ENCODE results near the gene SAPCD2.

DNA sequence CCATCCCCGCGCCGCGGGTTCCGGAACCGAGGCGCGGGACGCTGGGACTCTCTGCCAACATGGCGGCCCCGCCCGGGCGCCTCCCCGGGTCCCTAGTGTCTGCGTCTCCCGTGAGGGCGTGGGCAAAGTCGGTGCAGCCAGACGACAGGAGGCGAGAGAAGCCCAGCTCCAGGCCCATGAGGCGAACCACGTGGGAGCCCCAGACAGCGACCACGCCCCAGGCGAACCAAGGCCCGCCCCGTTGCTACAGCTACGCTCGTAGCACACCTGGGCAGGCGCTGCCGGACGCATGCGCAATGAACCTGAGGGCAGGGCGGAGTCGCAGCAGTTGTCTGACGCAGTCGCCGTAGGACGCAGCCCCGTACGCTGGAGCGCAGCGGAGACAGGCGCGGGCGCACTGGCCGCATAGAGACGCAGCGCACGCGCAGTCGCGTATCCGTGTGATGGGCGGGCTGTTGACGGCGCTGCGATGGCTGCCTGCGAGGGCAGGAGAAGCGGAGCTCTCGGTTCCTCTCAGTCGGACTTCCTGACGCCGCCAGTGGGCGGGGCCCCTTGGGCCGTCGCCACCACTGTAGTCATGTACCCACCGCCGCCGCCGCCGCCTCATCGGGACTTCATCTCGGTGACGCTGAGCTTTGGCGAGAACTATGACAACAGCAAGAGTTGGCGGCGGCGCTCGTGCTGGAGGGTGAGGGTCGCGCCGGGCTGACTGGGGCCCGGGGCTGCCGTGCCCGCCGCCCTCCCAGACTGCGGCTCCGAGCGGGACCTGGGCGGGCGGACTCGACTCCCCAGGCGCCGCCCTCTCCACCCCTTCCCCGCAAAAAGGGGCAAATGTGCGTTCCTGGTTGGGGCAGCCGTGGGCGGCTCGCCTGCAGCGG, 16.4 kb upstream of the SAPCD2 start, which contains the start of gene MAN1B1:
- TF ChIP-seq, protein P1, sequence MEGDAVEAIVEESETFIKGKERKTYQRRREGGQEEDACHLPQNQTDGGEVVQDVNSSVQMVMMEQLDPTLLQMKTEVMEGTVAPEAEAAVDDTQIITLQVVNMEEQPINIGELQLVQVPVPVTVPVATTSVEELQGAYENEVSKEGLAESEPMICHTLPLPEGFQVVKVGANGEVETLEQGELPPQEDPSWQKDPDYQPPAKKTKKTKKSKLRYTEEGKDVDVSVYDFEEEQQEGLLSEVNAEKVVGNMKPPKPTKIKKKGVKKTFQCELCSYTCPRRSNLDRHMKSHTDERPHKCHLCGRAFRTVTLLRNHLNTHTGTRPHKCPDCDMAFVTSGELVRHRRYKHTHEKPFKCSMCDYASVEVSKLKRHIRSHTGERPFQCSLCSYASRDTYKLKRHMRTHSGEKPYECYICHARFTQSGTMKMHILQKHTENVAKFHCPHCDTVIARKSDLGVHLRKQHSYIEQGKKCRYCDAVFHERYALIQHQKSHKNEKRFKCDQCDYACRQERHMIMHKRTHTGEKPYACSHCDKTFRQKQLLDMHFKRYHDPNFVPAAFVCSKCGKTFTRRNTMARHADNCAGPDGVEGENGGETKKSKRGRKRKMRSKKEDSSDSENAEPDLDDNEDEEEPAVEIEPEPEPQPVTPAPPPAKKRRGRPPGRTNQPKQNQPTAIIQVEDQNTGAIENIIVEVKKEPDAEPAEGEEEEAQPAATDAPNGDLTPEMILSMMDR (conservative IDR thresholded peaks at IDR 0.05; ENCODE audit: low read depth, low read length), result no peak
- TF ChIP-seq POLR2A (IDR thresholded peaks at IDR 0.05; ENCODE audit: low read depth, low read length) (peak; percentile 58), CEBPB (IDR thresholded peaks at IDR 0.05; ENCODE audit: low read depth, low read length) (no peak), MAZ (IDR thresholded peaks at IDR 0.05; ENCODE audit: borderline replicate concordance, low read depth, low read length) (no peak; the same call in 1 of the 2 replicates), RAD21 (IDR thresholded peaks at IDR 0.05; ENCODE audit: low read length) (0 out of 2 replicates have a peak, but pooled peaks have one; percentile 6), RFX5 (IDR thresholded peaks at IDR 0.05; ENCODE audit: low read depth, low read length) (no peak), SMC3 (IDR thresholded peaks at IDR 0.05; ENCODE audit: low read depth, low read length) (no peak)
